Kidney (tissue), 14 donors: Measurements from ENCODE around the gene MCFD2. TPM values are rescaled to one million over a fixed set of nuclear protein-coding genes. Genes with fewer than 3 reads are reported as not detected.
A peak's percentile ranks its signal among the peaks of the same experiment; 100 is the strongest.

Experiments used
- DNase-seq, 5 donors: peaks; one replicate each; pipeline ENCODE4 v3.0.0-alpha.2; 2013 to 2020
- FAIRE-seq: peaks from 2 replicates; lab custom pipeline; 2012; peaks lifted over from hg19 to GRCh38; lab: Jason Lieb, UNC
- H3K27ac ChIP-seq, 2 donors: one replicate each; pipeline ENCODE4 v1.7.0; 2013; ENCODE audit warnings: low read depth in 2 of 2, low read length in 2 of 2, inconsistent platforms in 1 of 2
- H3K27me3 ChIP-seq: one replicate; pipeline ENCODE4 v1.7.1; 2013; ENCODE audit warnings: low read length, inconsistent platforms; ENCODE audit not compliant: control insufficient read depth, insufficient read depth
- H3K36me3 ChIP-seq, 3 donors: one replicate each; pipeline versions ENCODE4 v1.7.0 to v1.7.1; 2013; ENCODE audit warnings: low read length in 3 of 3, control low read depth in 1 of 3, inconsistent platforms in 1 of 3; ENCODE audit not compliant: insufficient read depth in 3 of 3, control insufficient read depth in 2 of 3
- H3K4me1 ChIP-seq, 3 donors: one replicate each; pipeline versions ENCODE4 v1.7.0 to v1.7.1; 2013; ENCODE audit warnings: low read length in 3 of 3, inconsistent platforms in 1 of 3, low read depth in 1 of 3; ENCODE audit not compliant: control insufficient read depth in 2 of 3, insufficient read depth in 2 of 3
- H3K4me3 ChIP-seq, 3 donors: one replicate each; pipeline versions ENCODE4 v1.7.0 to v1.8.1; 2013; ENCODE audit warnings: low read length in 3 of 3, control low read depth in 1 of 3, inconsistent platforms in 1 of 3
- H3K9ac ChIP-seq, 3 donors: one replicate each; pipeline versions ENCODE4 v1.7.0 to v1.7.1; 2013; ENCODE audit warnings: low read length in 3 of 3, control low read depth in 1 of 3, inconsistent platforms in 1 of 3
- H3K9me3 ChIP-seq, 3 donors: one replicate each; pipeline versions ENCODE4 v1.7.0 to v1.7.1; 2013; ENCODE audit warnings: low read length in 3 of 3, control low read depth in 1 of 3, inconsistent platforms in 1 of 3; ENCODE audit not compliant: control insufficient read depth in 2 of 3, insufficient read depth in 1 of 3
- CTCF ChIP-seq: IDR thresholded peaks from 3 replicates; pipeline ENCODE4 v1.5.1; 2012; ENCODE audit warnings: mild to moderate bottlenecking, moderate library complexity, borderline replicate concordance; ENCODE audit not compliant: insufficient read depth; ENCODE audit errors: extremely low read depth
- intact Hi-C: fragments of 100-400 bp; cut with DNase I; formaldehyde crosslinking; loops from one replicate; pipeline ENCODE4 v1.11.1; 2022
- polyA plus RNA-seq: library from polyadenylated mRNA; stranded (reverse); fragments of 350-450 nt; fragmentation: Illumina TruSeq; extraction: RNeasy Lipid Tissue Mini Kit (QIAGEN cat#74804); gene quantifications from one replicate; pipeline ENCODE4 v1.2.3, GENCODE V29; 2014; ENCODE audit warnings: low read depth, low replicate concordance; ENCODE audit not compliant: insufficient read depth
- total RNA-seq: library from RNA; stranded (reverse); fragmentation: NEBNext Ultra II Directional; extraction: Animal tissue kit (Norgen Biotek cat#: 25700); gene quantifications from one replicate; pipeline ENCODE4 v1.2.1, GENCODE V29; 2021
- donor health status: control.
- donor health status: control.
- donor health status: control.
- donor health status: control.
- donor health status: control.
- donor health status: DM: yes; HTN: yes; CAD: no.
- donor health status: Normal renal cell carcinoma (clear cell type).

MCFD2 gene
- total and polyA plus RNA-seq, 2 donors from 2014 or later, result 42.2 to 86.6 TPM

DNA sequence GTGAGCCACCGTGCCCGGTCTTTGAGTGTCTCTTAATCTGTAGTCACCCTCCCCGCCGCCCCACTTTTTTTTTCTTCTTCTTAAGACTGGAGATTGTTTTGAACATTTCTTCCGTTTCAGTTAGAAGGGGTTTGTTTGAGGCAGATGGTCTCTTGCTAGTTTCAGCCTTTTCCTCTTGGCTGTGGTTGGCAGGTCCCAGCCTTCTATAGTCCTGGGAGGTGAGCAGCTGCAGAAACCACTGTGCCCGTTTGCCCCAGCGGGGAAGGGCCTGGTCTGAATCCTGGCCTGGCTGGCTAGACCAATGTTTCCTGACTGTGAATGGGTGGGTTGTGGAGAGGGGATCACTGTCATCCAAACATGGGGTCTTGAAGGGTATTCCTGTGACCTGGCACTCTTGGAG, 30.1 kb upstream of the MCFD2 start:
- Histone ChIP-seq H3K4me1 (peaks cover 0 to 14% (median 3%) of the 10 kb centered on the region in 3 donors), H3K27ac (no peak overlapping the region), H3K36me3 (no peaks in the 10 kb centered on the region), H3K27me3 (no peaks in the 10 kb centered on the region), H3K9ac (no peak overlapping the region), H3K9me3 (no peaks in the 10 kb centered on the region), H3K4me3 (no peak overlapping the region)
- no peak for DNase-seq
- TF ChIP-seq CTCF, result no peak
- intact Hi-C loops, result no loop called here
- no peak for FAIRE-seq

DNA sequence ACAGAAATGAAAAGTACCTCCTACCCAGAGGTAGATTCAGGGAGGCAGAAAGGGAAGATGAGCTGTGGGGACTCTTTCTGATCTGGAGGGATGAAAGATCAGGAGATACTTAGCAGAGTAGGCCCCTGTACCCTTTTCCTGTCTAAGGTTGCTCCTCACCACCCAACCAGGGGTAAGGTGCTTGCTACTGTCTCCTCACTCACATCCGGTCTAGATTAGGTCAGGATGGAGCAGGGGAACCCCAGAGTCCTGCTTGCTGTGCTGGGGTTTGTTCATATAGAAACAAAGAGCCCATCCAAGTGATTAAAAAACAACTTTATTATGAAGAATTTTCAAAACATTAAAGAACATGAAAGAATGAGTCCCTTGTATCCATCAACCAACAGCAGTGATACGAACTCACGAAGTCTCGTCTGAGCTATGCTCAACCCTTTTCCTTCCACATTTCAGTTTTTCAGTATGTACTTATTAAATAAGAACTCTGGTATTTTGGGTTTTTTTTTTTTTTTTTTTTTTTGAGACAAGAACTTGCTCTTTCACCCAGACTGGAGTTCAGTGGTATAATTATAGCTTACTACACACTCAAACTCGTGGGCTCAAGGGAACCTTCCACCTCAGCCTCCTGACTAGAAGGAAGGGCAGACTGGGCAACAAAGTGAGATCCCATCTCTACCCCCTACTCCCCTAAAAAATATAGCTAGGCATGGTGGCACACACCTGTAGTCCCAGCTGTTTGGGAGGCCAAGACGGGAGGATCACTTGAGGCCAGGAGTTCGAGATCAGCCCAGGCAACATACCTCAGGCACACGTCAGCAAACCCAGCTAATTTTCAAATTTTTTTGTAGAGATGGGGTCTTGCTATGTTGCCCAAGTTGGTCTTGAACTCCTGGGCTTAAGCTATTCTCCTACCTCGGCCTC, 28.5 kb upstream of the MCFD2 start:
- Histone ChIP-seq H3K27me3 (no peaks in the 10 kb centered on the region), H3K4me3 (no peak overlapping the region), H3K27ac (no peak overlapping the region), H3K9ac (no peak overlapping the region), H3K36me3 (no peaks in the 10 kb centered on the region), H3K4me1 (peaks cover 0 to 27% (median 11%) of the 10 kb centered on the region in 3 donors), H3K9me3 (no peaks in the 10 kb centered on the region)
- FAIRE-seq (no peak), DNase-seq (no peak)
- intact Hi-C loops, result no loop called here
- no peak for TF ChIP-seq CTCF

DNA sequence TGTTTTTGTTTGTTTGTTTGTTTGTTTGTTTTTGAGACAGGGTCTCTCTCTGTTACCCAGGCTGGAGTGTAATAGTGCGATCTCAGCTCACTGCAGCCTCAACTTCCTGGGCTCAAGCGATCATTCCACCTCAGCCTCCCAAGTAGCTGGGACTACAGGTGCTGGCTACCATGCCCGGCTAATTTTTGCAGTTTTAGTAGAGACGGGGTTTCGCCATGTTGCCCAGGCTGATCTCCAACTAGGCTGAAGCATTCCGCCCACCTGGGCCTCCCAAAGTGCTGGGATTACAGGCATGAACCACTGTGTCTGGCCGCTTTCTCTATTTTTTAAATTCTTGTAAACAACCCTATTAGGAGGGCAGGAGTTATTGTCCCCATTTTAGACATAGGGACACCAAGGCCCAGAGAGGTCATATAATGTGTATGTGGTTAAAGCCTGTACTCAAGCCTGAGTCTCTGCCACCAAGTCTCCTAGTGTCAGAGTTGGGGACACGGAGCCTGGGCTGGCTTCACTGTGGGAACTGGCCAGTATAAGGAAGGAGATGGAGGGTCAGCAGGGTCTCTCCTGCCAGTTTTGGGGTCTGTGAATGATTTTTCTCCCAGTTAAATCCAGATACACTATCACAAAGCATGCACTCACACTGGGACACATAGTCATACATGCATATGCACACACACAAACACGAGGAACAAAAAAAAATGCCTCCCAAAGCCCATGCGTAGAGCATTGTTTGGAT, 27.5 kb upstream of the MCFD2 start:
- FAIRE-seq, result no peak
- Histone ChIP-seq H3K9ac (peak overlapping the region in 1 of 3 donors; percentile 93), H3K36me3 (no peaks in the 10 kb centered on the region), H3K27me3 (no peaks in the 10 kb centered on the region), H3K9me3 (no peaks in the 10 kb centered on the region), H3K4me3 (peak overlapping the region in 1 of 3 donors; percentile 95), H3K4me1 (peaks cover 0 to 27% (median 11%) of the 10 kb centered on the region in 3 donors), H3K27ac (no peak overlapping the region)
- intact Hi-C loops, result no loop called here
- no peak for DNase-seq
- TF ChIP-seq CTCF, result no peak
